ENCODE measurements around the gene RAP2C. TPM values are rescaled to one million over a fixed set of nuclear protein-coding genes. Genes with fewer than 3 reads are reported as not detected.

RAP2C gene
- total RNA-seq, 1 experiment from 2014 or later, result 52.7 TPM

- Histone ChIP-seq H4K91ac (ENCODE audit: insufficient read length, low read depth, low read length) (no peak overlapping the region), H3K9me3 (ENCODE audit: control insufficient read depth, low read depth, low read length) (no peaks in the 10 kb centered on the region), H3K14ac (ENCODE audit: insufficient read depth, low read length) (no peak overlapping the region), H3K23ac (ENCODE audit: insufficient read length, low read depth, low read length) (no peak overlapping the region), H2AFZ (ENCODE audit: low read length) (no peak overlapping the region), H3K4me2 (ENCODE audit: insufficient read depth, insufficient read length, low read length) (no peak overlapping the region), H3K27ac (ENCODE audit: insufficient read length, low read depth, low read length) (no peak overlapping the region), H3T11ph (ENCODE audit: low read length) (no peak overlapping the region), H3K79me1 (ENCODE audit: insufficient read depth, low read depth, low read length, poor library complexity, severe bottlenecking) (no peaks in the 10 kb centered on the region), H3K56ac (ENCODE audit: insufficient read length, low read depth, low read length) (no peak overlapping the region), H2BK15ac (ENCODE audit: low read depth, low read length) (no peak overlapping the region), H3K9ac (ENCODE audit: extremely low read depth, insufficient read length, low read length) (no peak overlapping the region), H4K20me1 (ENCODE audit: control insufficient read depth, insufficient read depth, insufficient read length) (no peaks in the 10 kb centered on the region), H3K4me1 (ENCODE audit: insufficient read depth, low read length) (no peaks in the 10 kb centered on the region), H2BK12ac (ENCODE audit: insufficient read length, low read depth, low read length) (no peak overlapping the region), H3K27me3 (ENCODE audit: insufficient read depth, low read length) (no peaks in the 10 kb centered on the region), H4K8ac (replicated peaks; ENCODE audit: insufficient read length, low read depth, low read length) (no peak overlapping the region), H2BK120ac (ENCODE audit: low read depth, low read length, poor library complexity, severe bottlenecking) (no peak overlapping the region), H2AK5ac (ENCODE audit: insufficient read length, low read length) (no peak overlapping the region), H3K23me2 (ENCODE audit: insufficient read length, low read depth, low read length, poor library complexity, severe bottlenecking) (peaks cover 7% of the 10 kb centered on the region), H3K4ac (ENCODE audit: low read depth, low read length) (no peak overlapping the region), H2BK5ac (ENCODE audit: insufficient read length, low read length) (no peak overlapping the region), H4K5ac (ENCODE audit: insufficient read length, low read depth, low read length) (no peak overlapping the region), H3K79me2 (ENCODE audit: insufficient read depth, low read length) (peaks cover 4% of the 10 kb centered on the region; the same call in 1 of the 2 replicates), H2BK20ac (ENCODE audit: low read depth, low read length, poor library complexity, severe bottlenecking) (no peak overlapping the region), H3K18ac (ENCODE audit: insufficient read length, low read depth, low read length) (no peak overlapping the region)
- Mint-ChIP-seq H3K27me3 (ENCODE audit: low read depth) (no peaks in the 10 kb centered on the region), H3K9me3 (no peaks in the 10 kb centered on the region), H3K36me3 (ENCODE audit: insufficient read depth in 1 of 3, low read depth in 3 of 3) (peaks cover 15 to 43% (median 38%) of the 10 kb centered on the region in 3 experiments; a peak in 6 of 7 replicates), H3K4me1 (peaks cover 20 to 29% of the 10 kb centered on the region in 2 experiments), H3K4me3 (no peak overlapping the region; a peak in 1 of 5 replicates), H3K27ac (no peak overlapping the region; a peak in 1 of 7 replicates)
- WGBS (ENCODE audit: extremely low coverage, insufficient read length, low lambda C conversion rate), result no CpG with 5 or more reads among the region's 2 CpGs
- DNase-seq, result no peak
- TF ChIP-seq, protein P1, sequence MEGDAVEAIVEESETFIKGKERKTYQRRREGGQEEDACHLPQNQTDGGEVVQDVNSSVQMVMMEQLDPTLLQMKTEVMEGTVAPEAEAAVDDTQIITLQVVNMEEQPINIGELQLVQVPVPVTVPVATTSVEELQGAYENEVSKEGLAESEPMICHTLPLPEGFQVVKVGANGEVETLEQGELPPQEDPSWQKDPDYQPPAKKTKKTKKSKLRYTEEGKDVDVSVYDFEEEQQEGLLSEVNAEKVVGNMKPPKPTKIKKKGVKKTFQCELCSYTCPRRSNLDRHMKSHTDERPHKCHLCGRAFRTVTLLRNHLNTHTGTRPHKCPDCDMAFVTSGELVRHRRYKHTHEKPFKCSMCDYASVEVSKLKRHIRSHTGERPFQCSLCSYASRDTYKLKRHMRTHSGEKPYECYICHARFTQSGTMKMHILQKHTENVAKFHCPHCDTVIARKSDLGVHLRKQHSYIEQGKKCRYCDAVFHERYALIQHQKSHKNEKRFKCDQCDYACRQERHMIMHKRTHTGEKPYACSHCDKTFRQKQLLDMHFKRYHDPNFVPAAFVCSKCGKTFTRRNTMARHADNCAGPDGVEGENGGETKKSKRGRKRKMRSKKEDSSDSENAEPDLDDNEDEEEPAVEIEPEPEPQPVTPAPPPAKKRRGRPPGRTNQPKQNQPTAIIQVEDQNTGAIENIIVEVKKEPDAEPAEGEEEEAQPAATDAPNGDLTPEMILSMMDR (conservative IDR thresholded peaks at IDR 0.05), result no peak
These were observed 4.7 kb downstream of the RAP2C start for GRCh38 chrX:132214518-132214917.
